H1 (cell line): ENCODE data around the gene ADAMTS6. TPM values are rescaled to one million over a fixed set of nuclear protein-coding genes. Genes with fewer than 3 reads are reported as not detected.

ENCODE experiments used
- EP300 ChIP-seq, 2 experiments: IDR thresholded peaks; 1 replicate in 1 of 2; 2 replicates in 1 of 2; pipeline ENCODE4 v1.6.1; 2011 to 2012; ENCODE audit warnings: low read depth in 2 of 2, low read length in 2 of 2, mild to moderate bottlenecking in 2 of 2, borderline replicate concordance in 1 of 2, inconsistent platforms in 1 of 2, moderate library complexity in 1 of 2
- JUND ChIP-seq: IDR thresholded peaks from 2 replicates; pipeline ENCODE4 v1.6.1; 2011; ENCODE audit warnings: mild to moderate bottlenecking, improper control_type of control experiment, low read length
- RBBP5 ChIP-seq: IDR thresholded peaks from 2 replicates; pipeline ENCODE4 v1.7.1; 2012; ENCODE audit warnings: low read depth, mild to moderate bottlenecking, inconsistent platforms, low read length, moderate library complexity, borderline replicate concordance
- polyA plus RNA-seq, 7 experiments: library from polyadenylated mRNA; depleted of rRNA in 3 of 7; stranded (reverse) in 5 of 7; unstranded in 2 of 7; fragments of >200 nt in 5 of 7; fragments of 200-250 nt in 2 of 7; gene quantifications; 1 replicate in 5 of 7; 2 replicates in 1 of 7; 4 replicates in 1 of 7; pipeline versions ENCODE4 v1.2.1 to v1.2.3, GENCODE V29; 2011 to 2013; ENCODE audit warnings: missing spikeins in 2 of 7, mixed read lengths in 2 of 7
- total RNA-seq: library from RNA; stranded (reverse); fragmentation: NEBNext Ultra II Directional; extraction: Animal tissue kit (Norgen Biotek cat#: 25700); gene quantifications from 2 replicates; pipeline ENCODE4 v1.2.1, GENCODE V29; 2021
- TF ChIP-seq, protein P1 (sequence below): fragments of 300-600 bp; sonication (generic); IDR thresholded peaks from 2 replicates; pipeline ENCODE4 v1.7.1; 2012; ENCODE audit warnings: low read length, moderate library complexity, mild to moderate bottlenecking, inconsistent platforms; ENCODE audit not compliant: insufficient replicate concordance

ADAMTS6 gene
- total and polyA plus RNA-seq, 2 of the 8 experiments (the other 6 are each of a cell fraction or from before 2014, with no cell fraction given) = 0.74 to 2.4 TPM

DNA sequence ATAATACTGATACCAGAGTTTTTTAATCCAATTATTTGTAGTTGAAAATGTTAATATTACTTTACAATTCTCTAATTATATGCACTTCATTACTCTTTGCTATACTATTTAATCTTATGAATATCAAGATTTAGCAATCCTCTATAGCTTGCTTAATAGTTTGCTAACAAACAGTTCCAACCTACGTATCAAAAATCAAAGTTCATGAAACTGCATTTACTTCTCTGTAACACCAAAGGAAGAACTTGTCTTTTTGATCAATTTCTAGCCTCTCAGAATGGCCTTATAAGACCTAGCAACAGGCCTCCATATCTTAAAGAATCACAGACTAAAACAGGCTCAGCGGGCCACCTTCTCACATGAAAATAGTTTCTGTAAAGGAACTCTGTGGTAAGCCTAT, 68.9 kb downstream of the ADAMTS6 start (continued):
- TF ChIP-seq, protein P1, sequence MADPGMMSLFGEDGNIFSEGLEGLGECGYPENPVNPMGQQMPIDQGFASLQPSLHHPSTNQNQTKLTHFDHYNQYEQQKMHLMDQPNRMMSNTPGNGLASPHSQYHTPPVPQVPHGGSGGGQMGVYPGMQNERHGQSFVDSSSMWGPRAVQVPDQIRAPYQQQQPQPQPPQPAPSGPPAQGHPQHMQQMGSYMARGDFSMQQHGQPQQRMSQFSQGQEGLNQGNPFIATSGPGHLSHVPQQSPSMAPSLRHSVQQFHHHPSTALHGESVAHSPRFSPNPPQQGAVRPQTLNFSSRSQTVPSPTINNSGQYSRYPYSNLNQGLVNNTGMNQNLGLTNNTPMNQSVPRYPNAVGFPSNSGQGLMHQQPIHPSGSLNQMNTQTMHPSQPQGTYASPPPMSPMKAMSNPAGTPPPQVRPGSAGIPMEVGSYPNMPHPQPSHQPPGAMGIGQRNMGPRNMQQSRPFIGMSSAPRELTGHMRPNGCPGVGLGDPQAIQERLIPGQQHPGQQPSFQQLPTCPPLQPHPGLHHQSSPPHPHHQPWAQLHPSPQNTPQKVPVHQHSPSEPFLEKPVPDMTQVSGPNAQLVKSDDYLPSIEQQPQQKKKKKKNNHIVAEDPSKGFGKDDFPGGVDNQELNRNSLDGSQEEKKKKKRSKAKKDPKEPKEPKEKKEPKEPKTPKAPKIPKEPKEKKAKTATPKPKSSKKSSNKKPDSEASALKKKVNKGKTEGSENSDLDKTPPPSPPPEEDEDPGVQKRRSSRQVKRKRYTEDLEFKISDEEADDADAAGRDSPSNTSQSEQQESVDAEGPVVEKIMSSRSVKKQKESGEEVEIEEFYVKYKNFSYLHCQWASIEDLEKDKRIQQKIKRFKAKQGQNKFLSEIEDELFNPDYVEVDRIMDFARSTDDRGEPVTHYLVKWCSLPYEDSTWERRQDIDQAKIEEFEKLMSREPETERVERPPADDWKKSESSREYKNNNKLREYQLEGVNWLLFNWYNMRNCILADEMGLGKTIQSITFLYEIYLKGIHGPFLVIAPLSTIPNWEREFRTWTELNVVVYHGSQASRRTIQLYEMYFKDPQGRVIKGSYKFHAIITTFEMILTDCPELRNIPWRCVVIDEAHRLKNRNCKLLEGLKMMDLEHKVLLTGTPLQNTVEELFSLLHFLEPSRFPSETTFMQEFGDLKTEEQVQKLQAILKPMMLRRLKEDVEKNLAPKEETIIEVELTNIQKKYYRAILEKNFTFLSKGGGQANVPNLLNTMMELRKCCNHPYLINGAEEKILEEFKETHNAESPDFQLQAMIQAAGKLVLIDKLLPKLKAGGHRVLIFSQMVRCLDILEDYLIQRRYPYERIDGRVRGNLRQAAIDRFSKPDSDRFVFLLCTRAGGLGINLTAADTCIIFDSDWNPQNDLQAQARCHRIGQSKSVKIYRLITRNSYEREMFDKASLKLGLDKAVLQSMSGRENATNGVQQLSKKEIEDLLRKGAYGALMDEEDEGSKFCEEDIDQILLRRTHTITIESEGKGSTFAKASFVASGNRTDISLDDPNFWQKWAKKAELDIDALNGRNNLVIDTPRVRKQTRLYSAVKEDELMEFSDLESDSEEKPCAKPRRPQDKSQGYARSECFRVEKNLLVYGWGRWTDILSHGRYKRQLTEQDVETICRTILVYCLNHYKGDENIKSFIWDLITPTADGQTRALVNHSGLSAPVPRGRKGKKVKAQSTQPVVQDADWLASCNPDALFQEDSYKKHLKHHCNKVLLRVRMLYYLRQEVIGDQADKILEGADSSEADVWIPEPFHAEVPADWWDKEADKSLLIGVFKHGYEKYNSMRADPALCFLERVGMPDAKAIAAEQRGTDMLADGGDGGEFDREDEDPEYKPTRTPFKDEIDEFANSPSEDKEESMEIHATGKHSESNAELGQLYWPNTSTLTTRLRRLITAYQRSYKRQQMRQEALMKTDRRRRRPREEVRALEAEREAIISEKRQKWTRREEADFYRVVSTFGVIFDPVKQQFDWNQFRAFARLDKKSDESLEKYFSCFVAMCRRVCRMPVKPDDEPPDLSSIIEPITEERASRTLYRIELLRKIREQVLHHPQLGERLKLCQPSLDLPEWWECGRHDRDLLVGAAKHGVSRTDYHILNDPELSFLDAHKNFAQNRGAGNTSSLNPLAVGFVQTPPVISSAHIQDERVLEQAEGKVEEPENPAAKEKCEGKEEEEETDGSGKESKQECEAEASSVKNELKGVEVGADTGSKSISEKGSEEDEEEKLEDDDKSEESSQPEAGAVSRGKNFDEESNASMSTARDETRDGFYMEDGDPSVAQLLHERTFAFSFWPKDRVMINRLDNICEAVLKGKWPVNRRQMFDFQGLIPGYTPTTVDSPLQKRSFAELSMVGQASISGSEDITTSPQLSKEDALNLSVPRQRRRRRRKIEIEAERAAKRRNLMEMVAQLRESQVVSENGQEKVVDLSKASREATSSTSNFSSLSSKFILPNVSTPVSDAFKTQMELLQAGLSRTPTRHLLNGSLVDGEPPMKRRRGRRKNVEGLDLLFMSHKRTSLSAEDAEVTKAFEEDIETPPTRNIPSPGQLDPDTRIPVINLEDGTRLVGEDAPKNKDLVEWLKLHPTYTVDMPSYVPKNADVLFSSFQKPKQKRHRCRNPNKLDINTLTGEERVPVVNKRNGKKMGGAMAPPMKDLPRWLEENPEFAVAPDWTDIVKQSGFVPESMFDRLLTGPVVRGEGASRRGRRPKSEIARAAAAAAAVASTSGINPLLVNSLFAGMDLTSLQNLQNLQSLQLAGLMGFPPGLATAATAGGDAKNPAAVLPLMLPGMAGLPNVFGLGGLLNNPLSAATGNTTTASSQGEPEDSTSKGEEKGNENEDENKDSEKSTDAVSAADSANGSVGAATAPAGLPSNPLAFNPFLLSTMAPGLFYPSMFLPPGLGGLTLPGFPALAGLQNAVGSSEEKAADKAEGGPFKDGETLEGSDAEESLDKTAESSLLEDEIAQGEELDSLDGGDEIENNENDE = no peak
- TF ChIP-seq EP300 (IDR thresholded peaks at IDR 0.05; ENCODE audit: borderline replicate concordance in 1 of 2, low read depth in 2 of 2, low read length in 2 of 2) (no peak), RBBP5 (no peak), JUND (no peak)
